Suprapubic skin (tissue), 4 donors: ENCODE measurements around the gene RPRD1A. TPM values are rescaled to one million over a fixed set of nuclear protein-coding genes. Genes with fewer than 3 reads are reported as not detected.

Experiments
- DNase-seq, 2 donors: peaks; one replicate each; pipeline ENCODE4 v3.0.0-alpha.2; 2019; ENCODE audit warnings: low spot score in 2 of 2
- H3K27ac ChIP-seq: fragments of 200-600 bp; sonication (generic); one replicate; pipeline ENCODE4 v1.5.1; 2019
- H3K27me3 ChIP-seq: fragments of 200-600 bp; sonication (generic); one replicate; pipeline ENCODE4 v1.5.1; 2019
- H3K36me3 ChIP-seq: fragments of 200-600 bp; sonication (generic); one replicate; pipeline ENCODE4 v1.5.1; 2019
- H3K4me1 ChIP-seq: fragments of 200-600 bp; sonication (generic); one replicate; pipeline ENCODE4 v1.5.1; 2019
- H3K4me3 ChIP-seq: fragments of 200-600 bp; sonication (generic); one replicate; pipeline ENCODE4 v1.5.1; 2019; ENCODE audit warnings: mild to moderate bottlenecking
- H3K9me3 ChIP-seq: fragments of 200-600 bp; sonication (generic); one replicate; pipeline ENCODE4 v1.5.1; 2019
- CTCF ChIP-seq, 2 donors: fragments of 200-600 bp in 1 of 2; fragments of 450-650 bp in 1 of 2; sonication (generic) in 1 of 2; IDR thresholded peaks; one replicate each; pipeline ENCODE4 v1.5.1; 2016 to 2019; ENCODE audit warnings: antibody characterized with exemption in 2 of 2, mild to moderate bottlenecking in 1 of 2, moderate library complexity in 1 of 2
- EP300 ChIP-seq: sonication (generic); formaldehyde crosslinking; IDR thresholded peaks from one replicate; pipeline ENCODE4 v1.6.1; 2017; ENCODE audit warnings: antibody characterized with exemption
- POLR2A ChIP-seq, 2 donors: fragments of 450-650 bp; IDR thresholded peaks; one replicate each; pipeline ENCODE4 v1.6.1; 2017; ENCODE audit warnings: antibody characterized with exemption in 2 of 2, mild to moderate bottlenecking in 2 of 2, moderate library complexity in 2 of 2
- POLR2AphosphoS5 ChIP-seq, 3 donors: sonication (generic); formaldehyde crosslinking; IDR thresholded peaks; one replicate each; pipeline ENCODE4 v1.6.1; 2017; ENCODE audit warnings: antibody characterized with exemption in 3 of 3
- WGBS: methylation state at CpG from one replicate; pipeline ENCODE4 v1.1.5; 2018; 5-methylcytosine and 5-hydroxymethylcytosine counted together
- total RNA-seq, 4 donors: library from RNA; depleted of rRNA; stranded (reverse); fragments of >200 nt; gene quantifications; one replicate each; pipeline ENCODE4 v1.1.0, GENCODE V29; 2016

RPRD1A gene
- total RNA-seq, 4 donors from 2014 or later: 34.9 to 74.5 (median 47.3) TPM

GRCh38 chr18:35942661-35943060 is 124.7 kb downstream of the RPRD1A start:
- no peak for DNase-seq
- H3K27ac ChIP-seq: no peak overlapping the region
- WGBS: 95% methylated on average over 6 of the region's 6 CpGs
- no peak for TF ChIP-seq POLR2AphosphoS5 (IDR thresholded peaks at IDR 0.05)
- no peak for TF ChIP-seq POLR2A (IDR thresholded peaks at IDR 0.05)
- TF ChIP-seq EP300: no peak
- TF ChIP-seq CTCF (IDR thresholded peaks at IDR 0.05): no peak
- H3K4me3 ChIP-seq: no peak overlapping the region
- no peaks in the 10 kb centered on the region for H3K9me3 ChIP-seq
- H3K4me1 ChIP-seq: peaks cover 5% of the 10 kb centered on the region
- no peaks in the 10 kb centered on the region for H3K36me3 ChIP-seq
- no peaks in the 10 kb centered on the region for H3K27me3 ChIP-seq

DNA sequence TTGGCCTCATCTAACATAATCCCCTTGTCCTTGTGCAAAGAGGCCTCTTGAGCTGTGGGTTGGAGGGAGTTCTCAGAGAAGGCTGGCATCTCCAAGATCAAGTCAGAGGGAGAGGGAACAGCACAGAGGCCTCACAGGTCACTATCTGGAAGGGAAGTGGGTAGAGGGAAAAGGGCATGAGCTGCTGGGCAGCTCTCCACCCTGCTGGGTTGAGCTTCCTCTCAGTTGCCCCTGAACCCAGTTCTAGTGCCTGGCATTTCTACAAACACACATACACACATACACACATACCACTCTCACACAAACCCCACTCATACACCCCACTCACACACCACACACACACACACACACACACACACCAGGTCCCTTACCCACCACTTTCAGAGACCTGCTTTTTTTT is 125.2 kb downstream of the RPRD1A start:
- no peak for DNase-seq
- Histone ChIP-seq H3K4me1 (peaks cover 5% of the 10 kb centered on the region), H3K4me3 (no peak overlapping the region), H3K27ac (no peak overlapping the region), H3K9me3 (no peaks in the 10 kb centered on the region), H3K27me3 (no peaks in the 10 kb centered on the region), H3K36me3 (no peaks in the 10 kb centered on the region)
- TF ChIP-seq POLR2AphosphoS5 (IDR thresholded peaks at IDR 0.05) (no peak), EP300 (no peak), POLR2A (IDR thresholded peaks at IDR 0.05) (no peak), CTCF (IDR thresholded peaks at IDR 0.05) (no peak)

DNA sequence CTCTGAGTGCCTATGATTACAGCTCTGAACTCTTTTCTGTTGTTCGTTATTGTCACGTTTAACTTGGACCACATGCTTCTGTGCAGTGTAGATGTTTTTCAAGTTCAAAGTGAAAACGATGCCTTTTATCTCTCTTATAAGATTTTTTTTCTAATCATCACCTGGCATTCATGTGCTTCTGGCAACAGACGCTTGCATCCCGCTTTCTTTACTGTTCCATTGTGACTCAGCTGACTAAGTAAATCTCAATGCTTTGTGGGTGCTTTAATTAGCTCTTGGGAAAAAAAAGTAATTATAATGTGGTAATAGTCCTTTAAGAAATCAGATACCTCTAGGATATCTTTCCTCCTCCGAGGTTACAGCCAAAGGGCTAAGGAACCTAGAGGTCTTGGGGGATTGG is 126.1 kb downstream of the RPRD1A start:
- Histone ChIP-seq H3K36me3 (no peaks in the 10 kb centered on the region), H3K4me3 (no peak overlapping the region), H3K4me1 (peaks cover 5% of the 10 kb centered on the region), H3K9me3 (no peaks in the 10 kb centered on the region), H3K27me3 (no peaks in the 10 kb centered on the region), H3K27ac (no peak overlapping the region)
- no peak for DNase-seq
- 33% methylated on average over 6 of the region's 6 CpGs for WGBS
- TF ChIP-seq POLR2AphosphoS5 (IDR thresholded peaks at IDR 0.05) (no peak), CTCF (IDR thresholded peaks at IDR 0.05) (no peak), EP300 (no peak), POLR2A (IDR thresholded peaks at IDR 0.05) (no peak)

Other genes starting within 250 kb of the RPRD1A start
- 100 to 1,000 TPM in 2 of 4 donors, 10 to 100 TPM in 2; 44.3 to 107 (median 97.8) TPM for gene SLC39A6, start 61.8 kb upstream of the RPRD1A start, total RNA-seq
- gene ELP2, start 62.3 kb upstream of the RPRD1A start, total RNA-seq: 100 to 1,000 TPM in 1 of 4 donors, 10 to 100 TPM in 3; 58.6 to 197 (median 73.2) TPM
- gene MOCOS, start 119.9 kb upstream of the RPRD1A start, total RNA-seq: 1 to 10 TPM; 4.6 to 9.2 (median 6.4) TPM
- 10 to 100 TPM in 3 of 4 donors, 1 to 10 TPM in 1; 5.8 to 18.7 (median 15.5) TPM for gene FHOD3, start 230.2 kb upstream of the RPRD1A start, total RNA-seq